ENCODE data around the gene PPP1R12B.

The PPP1R12B gene

GRCh38 chr1:202310071-202310725, 38.3 kb upstream of the PPP1R12B start:
- no peak for DNase-seq (ENCODE audit: low read depth)
- TF ChIP-seq, protein P1, sequence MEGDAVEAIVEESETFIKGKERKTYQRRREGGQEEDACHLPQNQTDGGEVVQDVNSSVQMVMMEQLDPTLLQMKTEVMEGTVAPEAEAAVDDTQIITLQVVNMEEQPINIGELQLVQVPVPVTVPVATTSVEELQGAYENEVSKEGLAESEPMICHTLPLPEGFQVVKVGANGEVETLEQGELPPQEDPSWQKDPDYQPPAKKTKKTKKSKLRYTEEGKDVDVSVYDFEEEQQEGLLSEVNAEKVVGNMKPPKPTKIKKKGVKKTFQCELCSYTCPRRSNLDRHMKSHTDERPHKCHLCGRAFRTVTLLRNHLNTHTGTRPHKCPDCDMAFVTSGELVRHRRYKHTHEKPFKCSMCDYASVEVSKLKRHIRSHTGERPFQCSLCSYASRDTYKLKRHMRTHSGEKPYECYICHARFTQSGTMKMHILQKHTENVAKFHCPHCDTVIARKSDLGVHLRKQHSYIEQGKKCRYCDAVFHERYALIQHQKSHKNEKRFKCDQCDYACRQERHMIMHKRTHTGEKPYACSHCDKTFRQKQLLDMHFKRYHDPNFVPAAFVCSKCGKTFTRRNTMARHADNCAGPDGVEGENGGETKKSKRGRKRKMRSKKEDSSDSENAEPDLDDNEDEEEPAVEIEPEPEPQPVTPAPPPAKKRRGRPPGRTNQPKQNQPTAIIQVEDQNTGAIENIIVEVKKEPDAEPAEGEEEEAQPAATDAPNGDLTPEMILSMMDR (IDR thresholded peaks at IDR 0.05; ENCODE audit: control insufficient read depth, insufficient read depth, low read depth, low read length, missing control alignments), result no peak

GRCh38 chr1:202310746-202311145, 37.8 kb upstream of the PPP1R12B start:
- no peak overlapping the region for H3K4me3 ChIP-seq (ENCODE audit: control insufficient read depth, low read depth, low read length)
- TF ChIP-seq, protein P1 (IDR thresholded peaks at IDR 0.05; ENCODE audit: control insufficient read depth, insufficient read depth, low read depth, low read length, missing control alignments), result no peak
- no peak for DNase-seq (ENCODE audit: low read depth)

More at GRCh38 chr1:202310071-202310725, 38.3 kb upstream of the PPP1R12B start:
- no peak overlapping the region for H3K4me3 ChIP-seq (ENCODE audit: control insufficient read depth, low read depth, low read length)

GRCh38 chr1:202311875-202312635, 36.4 kb upstream of the PPP1R12B start:
- no peak for DNase-seq (ENCODE audit: low read depth)
- TF ChIP-seq, protein P1 (IDR thresholded peaks at IDR 0.05; ENCODE audit: control insufficient read depth, insufficient read depth, low read depth, low read length, missing control alignments), result no peak
- no peak overlapping the region for H3K4me3 ChIP-seq (ENCODE audit: control insufficient read depth, low read depth, low read length)

DNA sequence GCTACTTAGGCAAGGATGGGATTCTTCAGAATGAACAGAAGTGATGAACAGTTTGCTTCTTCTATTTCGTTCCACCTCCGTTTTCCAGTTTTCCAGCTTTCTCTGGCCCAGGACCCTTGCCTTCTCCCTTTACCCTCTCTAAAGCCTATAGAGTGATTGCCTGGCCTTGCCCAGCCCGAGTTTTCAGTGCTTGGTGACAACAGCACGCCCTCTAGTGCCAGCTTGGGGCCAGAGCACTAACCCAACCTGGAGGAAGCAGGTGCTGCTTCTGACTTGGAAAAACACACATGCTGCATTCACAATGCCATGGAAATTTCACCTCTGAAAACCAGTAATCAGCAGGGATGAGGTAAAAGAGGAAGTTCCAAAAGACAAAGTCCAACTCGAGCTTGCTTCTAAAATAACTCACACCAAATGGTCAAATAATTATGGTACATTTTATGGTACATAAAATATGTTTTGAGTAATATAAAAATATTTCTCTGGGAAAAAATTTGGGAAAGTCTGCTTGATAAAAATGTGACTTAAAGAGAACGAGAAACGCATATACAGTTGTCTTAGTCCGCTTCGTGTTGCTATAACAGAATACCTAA, 32.8 kb upstream of the PPP1R12B start:
- H3K4me3 ChIP-seq (ENCODE audit: control insufficient read depth, low read depth, low read length), result no peak overlapping the region
- no peak for DNase-seq (ENCODE audit: low read depth)
- TF ChIP-seq, protein P1 (IDR thresholded peaks at IDR 0.05; ENCODE audit: control insufficient read depth, insufficient read depth, low read depth, low read length, missing control alignments), result peak; percentile 99

DNA sequence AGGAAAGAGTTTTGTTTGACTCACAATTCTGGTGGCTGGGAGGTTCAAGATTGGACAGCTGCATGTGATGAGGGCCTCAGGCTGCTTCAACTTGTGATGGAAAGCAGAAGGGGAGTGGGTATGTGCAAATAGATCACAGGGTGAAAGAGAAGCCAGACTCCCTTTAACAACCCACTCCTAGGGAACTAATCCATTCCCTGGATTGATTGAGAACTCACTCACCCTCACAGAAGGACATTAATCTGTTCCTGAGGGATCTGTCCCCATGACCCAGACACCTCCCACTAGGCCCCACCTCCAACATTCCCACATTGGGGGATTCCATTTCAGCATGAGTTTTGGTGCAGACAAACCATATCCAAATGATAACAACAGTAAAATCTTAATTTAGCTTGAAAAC, 32.3 kb upstream of the PPP1R12B start:
- TF ChIP-seq, protein P1 (IDR thresholded peaks at IDR 0.05; ENCODE audit: control insufficient read depth, insufficient read depth, low read depth, low read length, missing control alignments), result no peak
- no peak for DNase-seq (ENCODE audit: low read depth)

DNA sequence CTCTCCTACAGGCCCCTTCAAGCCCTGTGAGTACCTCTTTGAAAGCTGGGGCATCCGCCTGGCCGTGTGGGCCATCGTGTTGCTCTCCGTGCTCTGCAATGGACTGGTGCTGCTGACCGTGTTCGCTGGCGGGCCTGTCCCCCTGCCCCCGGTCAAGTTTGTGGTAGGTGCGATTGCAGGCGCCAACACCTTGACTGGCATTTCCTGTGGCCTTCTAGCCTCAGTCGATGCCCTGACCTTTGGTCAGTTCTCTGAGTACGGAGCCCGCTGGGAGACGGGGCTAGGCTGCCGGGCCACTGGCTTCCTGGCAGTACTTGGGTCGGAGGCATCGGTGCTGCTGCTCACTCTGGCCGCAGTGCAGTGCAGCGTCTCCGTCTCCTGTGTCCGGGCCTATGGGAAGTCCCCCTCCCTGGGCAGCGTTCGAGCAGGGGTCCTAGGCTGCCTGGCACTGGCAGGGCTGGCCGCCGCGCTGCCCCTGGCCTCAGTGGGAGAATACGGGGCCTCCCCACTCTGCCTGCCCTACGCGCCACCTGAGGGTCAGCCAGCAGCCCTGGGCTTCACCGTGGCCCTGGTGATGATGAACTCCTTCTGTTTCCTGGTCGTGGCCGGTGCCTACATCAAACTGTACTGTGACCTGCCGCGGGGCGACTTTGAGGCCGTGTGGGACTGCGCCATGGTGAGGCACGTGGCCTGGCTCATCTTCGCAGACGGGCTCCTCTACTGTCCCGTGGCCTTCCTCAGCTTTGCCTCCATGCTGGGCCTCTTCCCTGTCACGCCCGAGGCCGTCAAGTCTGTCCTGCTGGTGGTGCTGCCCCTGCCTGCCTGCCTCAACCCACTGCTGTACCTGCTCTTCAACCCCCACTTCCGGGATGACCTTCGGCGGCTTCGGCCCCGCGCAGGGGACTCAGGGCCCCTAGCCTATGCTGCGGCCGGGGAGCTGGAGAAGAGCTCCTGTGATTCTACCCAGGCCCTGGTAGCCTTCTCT, 30.3 kb upstream of the PPP1R12B start:
- no peak for DNase-seq (ENCODE audit: low read depth)

More for the DNA sequence above, 32.3 kb upstream of the PPP1R12B start:
- no peak overlapping the region for H3K4me3 ChIP-seq (ENCODE audit: control insufficient read depth, low read depth, low read length)

More for the DNA sequence above, 30.3 kb upstream of the PPP1R12B start:
- TF ChIP-seq, protein P1 (IDR thresholded peaks at IDR 0.05; ENCODE audit: control insufficient read depth, insufficient read depth, low read depth, low read length, missing control alignments), result no peak
- no peak overlapping the region for H3K4me3 ChIP-seq (ENCODE audit: control insufficient read depth, low read depth, low read length)
